ENCODE data around the gene TAL1.

Gene TAL1

GRCh38 chr1:47184822-47185677, 47.0 kb downstream of the TAL1 start:
- TF ChIP-seq ZNF274 (IDR thresholded peaks at IDR 0.05; ENCODE audit: low read depth, low read length): no peak
- no peak for TF ChIP-seq YY1 (IDR thresholded peaks at IDR 0.05; ENCODE audit: insufficient read depth, insufficient read length)
- no peak for TF ChIP-seq SUZ12 (IDR thresholded peaks at IDR 0.05; ENCODE audit: extremely low read depth, insufficient read depth, insufficient read length)
- no peak overlapping the region for H3K4me3 ChIP-seq (ENCODE audit: insufficient read length, low read depth)
- no peak for DNase-seq (ENCODE audit: low read depth, low spot score)
- H3K36me3 ChIP-seq (ENCODE audit: insufficient read depth, insufficient read length, low read length): no peaks in the 10 kb centered on the region
- H3K27me3 ChIP-seq (ENCODE audit: insufficient read depth, insufficient read length): peaks cover 3% of the 10 kb centered on the region
- no peaks in the 10 kb centered on the region; the same call in 1 of the 2 replicates for H3K9me3 ChIP-seq (ENCODE audit: insufficient read depth, low read length)
- H3K4me1 ChIP-seq (ENCODE audit: insufficient read depth, insufficient read length): peaks cover 22% of the 10 kb centered on the region
- no peak overlapping the region for H3K9ac ChIP-seq (ENCODE audit: insufficient read length, low read depth)

GRCh38 chr1:47184090-47184821, 47.8 kb downstream of the TAL1 start:
- no peak overlapping the region for H3K4me3 ChIP-seq (ENCODE audit: insufficient read length, low read depth)
- peaks cover 20% of the 10 kb centered on the region for H3K4me1 ChIP-seq (ENCODE audit: insufficient read depth, insufficient read length)
- H3K27me3 ChIP-seq (ENCODE audit: insufficient read depth, insufficient read length): peaks cover 8% of the 10 kb centered on the region
- TF ChIP-seq SUZ12 (IDR thresholded peaks at IDR 0.05; ENCODE audit: extremely low read depth, insufficient read depth, insufficient read length): no peak
- no peak for TF ChIP-seq YY1 (IDR thresholded peaks at IDR 0.05; ENCODE audit: insufficient read depth, insufficient read length)
- no peak for TF ChIP-seq ZNF274 (IDR thresholded peaks at IDR 0.05; ENCODE audit: low read depth, low read length)
- H3K9me3 ChIP-seq (ENCODE audit: insufficient read depth, low read length): no peaks in the 10 kb centered on the region; the same call in 1 of the 2 replicates
- no peaks in the 10 kb centered on the region for H3K36me3 ChIP-seq (ENCODE audit: insufficient read depth, insufficient read length, low read length)
- no peak overlapping the region for H3K9ac ChIP-seq (ENCODE audit: insufficient read length, low read depth)
- no peak for DNase-seq (ENCODE audit: low read depth, low spot score)

- TF ChIP-seq YY1 (IDR thresholded peaks at IDR 0.05; ENCODE audit: insufficient read depth, insufficient read length): no peak
- TF ChIP-seq ZNF274 (IDR thresholded peaks at IDR 0.05; ENCODE audit: low read depth, low read length): no peak
- no peak for TF ChIP-seq SUZ12 (IDR thresholded peaks at IDR 0.05; ENCODE audit: extremely low read depth, insufficient read depth, insufficient read length)
- peaks cover 8% of the 10 kb centered on the region for H3K27me3 ChIP-seq (ENCODE audit: insufficient read depth, insufficient read length)
- no peak overlapping the region for H3K4me3 ChIP-seq (ENCODE audit: insufficient read length, low read depth)
- H3K36me3 ChIP-seq (ENCODE audit: insufficient read depth, insufficient read length, low read length): no peaks in the 10 kb centered on the region
- peaks cover 22% of the 10 kb centered on the region for H3K4me1 ChIP-seq (ENCODE audit: insufficient read depth, insufficient read length)
- DNase-seq (ENCODE audit: low read depth, low spot score): no peak
- H3K9ac ChIP-seq (ENCODE audit: insufficient read length, low read depth): no peak overlapping the region
- no peaks in the 10 kb centered on the region; the same call in 1 of the 2 replicates for H3K9me3 ChIP-seq (ENCODE audit: insufficient read depth, low read length)
Observed at GRCh38 chr1:47183308-47184089, 48.5 kb downstream of the TAL1 start.

GRCh38 chr1:47182676-47183235, 49.3 kb downstream of the TAL1 start:
- no peak overlapping the region for H3K4me3 ChIP-seq (ENCODE audit: insufficient read length, low read depth)
- no peak for DNase-seq (ENCODE audit: low read depth, low spot score)
- no peaks in the 10 kb centered on the region for H3K36me3 ChIP-seq (ENCODE audit: insufficient read depth, insufficient read length, low read length)
- H3K27me3 ChIP-seq (ENCODE audit: insufficient read depth, insufficient read length): peaks cover 8% of the 10 kb centered on the region
- TF ChIP-seq YY1 (IDR thresholded peaks at IDR 0.05; ENCODE audit: insufficient read depth, insufficient read length) (no peak), SUZ12 (IDR thresholded peaks at IDR 0.05; ENCODE audit: extremely low read depth, insufficient read depth, insufficient read length) (no peak), ZNF274 (IDR thresholded peaks at IDR 0.05; ENCODE audit: low read depth, low read length) (no peak)
- H3K4me1 ChIP-seq (ENCODE audit: insufficient read depth, insufficient read length): peaks cover 23% of the 10 kb centered on the region
- no peak overlapping the region for H3K9ac ChIP-seq (ENCODE audit: insufficient read length, low read depth)
- H3K9me3 ChIP-seq (ENCODE audit: insufficient read depth, low read length): no peaks in the 10 kb centered on the region; the same call in 1 of the 2 replicates

GRCh38 chr1:47181955-47182675, 49.9 kb downstream of the TAL1 start:
- no peaks in the 10 kb centered on the region; the same call in 1 of the 2 replicates for H3K9me3 ChIP-seq (ENCODE audit: insufficient read depth, low read length)
- H3K27me3 ChIP-seq (ENCODE audit: insufficient read depth, insufficient read length): peaks cover 8% of the 10 kb centered on the region
- no peak overlapping the region for H3K4me3 ChIP-seq (ENCODE audit: insufficient read length, low read depth)
- H3K9ac ChIP-seq (ENCODE audit: insufficient read length, low read depth): peak overlapping the region; percentile 37
- no peak for TF ChIP-seq SUZ12 (IDR thresholded peaks at IDR 0.05; ENCODE audit: extremely low read depth, insufficient read depth, insufficient read length)
- peaks cover 23% of the 10 kb centered on the region for H3K4me1 ChIP-seq (ENCODE audit: insufficient read depth, insufficient read length)
- no peak for DNase-seq (ENCODE audit: low read depth, low spot score)
- H3K36me3 ChIP-seq (ENCODE audit: insufficient read depth, insufficient read length, low read length): no peaks in the 10 kb centered on the region

All from NT2/D1 (cell line).